ENCODE data around the gene CDH4. TPM values are rescaled to one million over a fixed set of nuclear protein-coding genes. Genes with fewer than 3 reads are reported as not detected.

The CDH4 gene
- total and polyA plus RNA-seq, 2 of the 4 experiments (the other 2 are of a cell fraction), result 1.6 to 3.5 TPM

GRCh38 chr20:61458146-61458746 is 206.2 kb downstream of the CDH4 start:
- H2BK5ac ChIP-seq (ENCODE audit: low read depth, low read length, poor library complexity, severe bottlenecking), result no peak overlapping the region
- H2BK15ac ChIP-seq (ENCODE audit: low read depth, low read length), result no peak overlapping the region
- ChIA-PET POLR2A (ENCODE audit: unreplicated experiment) (no interaction called here), CTCF (no interaction called here)
- no peaks in the 10 kb centered on the region for H3K4me1 ChIP-seq (ENCODE audit: control insufficient read depth, insufficient read depth, low read length)
- no peak overlapping the region for H3K27ac ChIP-seq (ENCODE audit: insufficient read depth, low read length)
- H3K9me3 ChIP-seq (ENCODE audit: control insufficient read depth, insufficient read depth, low read length), result peaks cover 17% of the 10 kb centered on the region; the same call in 1 of the 2 replicates
- in situ Hi-C loops (cut with MboI; ENCODE audit: low sequenced_read_pairs), result no loop called here
- H3K14ac ChIP-seq (replicated peaks; ENCODE audit: low read depth, low read length), result no peak overlapping the region
- intact Hi-C loops (cut with micrococcal nuclease), result no loop called here
- no peak overlapping the region for H4K5ac ChIP-seq (ENCODE audit: low read depth, low read length)
- H3K4me3 ChIP-seq (ENCODE audit: insufficient read depth, low read depth, low read length), result no peak overlapping the region
- H2AK5ac ChIP-seq (ENCODE audit: low read depth, low read length), result no peak overlapping the region
- H4K91ac ChIP-seq (ENCODE audit: insufficient read depth, low read depth, low read length), result no peak overlapping the region
- no peaks in the 10 kb centered on the region for H3K9me1 ChIP-seq (ENCODE audit: insufficient read depth, low read length)
- no peak for ATAC-seq (ENCODE audit: low read depth)
- no peaks in the 10 kb centered on the region; a peak in 1 of 4 replicates for H3K79me1 ChIP-seq (ENCODE audit: low read depth in 1 of 2, low read length in 2 of 2)
- no peak overlapping the region for H2AFZ ChIP-seq (replicated peaks; ENCODE audit: low read length, poor library complexity)
- H4K8ac ChIP-seq (ENCODE audit: low read depth in 2 of 2, low read length in 2 of 2), result no peak overlapping the region
- no peaks in the 10 kb centered on the region for H3K36me3 ChIP-seq (ENCODE audit: control insufficient read depth, insufficient read depth, low read length)
- no peak overlapping the region for H2BK20ac ChIP-seq (ENCODE audit: low read depth, low read length)
- no peak overlapping the region for H3K9ac ChIP-seq (ENCODE audit: low read depth, low read length)
- no peak overlapping the region for H3K23ac ChIP-seq (ENCODE audit: low read depth, low read length)
- no peak for TF ChIP-seq ELK1 (IDR thresholded peaks at IDR 0.05; ENCODE audit: borderline replicate concordance, low read depth, low read length)
- TF ChIP-seq RFX5 (IDR thresholded peaks at IDR 0.05; ENCODE audit: low read depth, low read length), result no peak
- no peak for TF ChIP-seq MAFK (IDR thresholded peaks at IDR 0.05; ENCODE audit: low read depth, low read length)
- no peak for TF ChIP-seq MXI1 (IDR thresholded peaks at IDR 0.05; ENCODE audit: borderline replicate concordance, low read depth, low read length)
- no peak for TF ChIP-seq RAD21 (IDR thresholded peaks at IDR 0.05; ENCODE audit: low read length)
- no peak for TF ChIP-seq POLR2A (IDR thresholded peaks at IDR 0.05; ENCODE audit: low read depth, low read length)
- TF ChIP-seq CEBPB (IDR thresholded peaks at IDR 0.05; ENCODE audit: low read depth, low read length), result no peak
- no peak for TF ChIP-seq USF2 (IDR thresholded peaks at IDR 0.05; ENCODE audit: low read depth, low read length)
- no peak for TF ChIP-seq NFE2L2 (IDR thresholded peaks at IDR 0.05; ENCODE audit: low read depth, low read length)
- no peak for TF ChIP-seq FOS (IDR thresholded peaks at IDR 0.05; ENCODE audit: low read depth, low read length)
- TF ChIP-seq CHD1 (IDR thresholded peaks at IDR 0.05; ENCODE audit: low read depth, low read length), result no peak
- TF ChIP-seq MAZ (IDR thresholded peaks at IDR 0.05; ENCODE audit: borderline replicate concordance, low read depth, low read length), result no peak
- no peaks in the 10 kb centered on the region for H3K27me3 ChIP-seq (ENCODE audit: control insufficient read depth, insufficient read depth, low read length)
- WGBS, 2 experiments (ENCODE audit: extremely low coverage in 2 of 2, insufficient read length in 1 of 2), result 75% methylated on average over 1 of the region's 4 CpGs; no CpG with 5 or more reads in 1 of the 2 experiments
- BruUV-seq (replicated peaks), result no TSS peak
- dilution Hi-C loops (cut with HindIII; ENCODE audit: low sequenced_read_pairs, unreplicated experiment), result no loop called here
- no peak for DNase-seq
- no peak overlapping the region for H3K4ac ChIP-seq (ENCODE audit: low read depth, low read length)
- no peaks in the 10 kb centered on the region; the same call in none of the 2 replicates for H4K20me1 ChIP-seq (ENCODE audit: insufficient read depth, low read length)
- H3K56ac ChIP-seq (ENCODE audit: extremely low read depth, insufficient read depth, low read length), result no peak overlapping the region
- H3K4me2 ChIP-seq (ENCODE audit: low read depth, low read length), result no peak overlapping the region
- no peak overlapping the region for H2AK9ac ChIP-seq (replicated peaks; ENCODE audit: low read depth, low read length, poor library complexity)
- H3K18ac ChIP-seq (ENCODE audit: low read depth, low read length), result no peak overlapping the region
- H2BK120ac ChIP-seq (ENCODE audit: low read depth, low read length), result no peak overlapping the region

All from IMR-90 (cell line).